ENCODE data around the gene STXBP5.

- no peak for TF ChIP-seq POLR2A (IDR thresholded peaks at IDR 0.05)
- no peak for TF ChIP-seq CTCF (IDR thresholded peaks at IDR 0.05)
Measured at GRCh38 chr6:147407571-147407970, 203.4 kb downstream of the STXBP5 start.
